H9 (cell line): ENCODE measurements around the gene CD4. TPM values are rescaled to one million over a fixed set of nuclear protein-coding genes. Genes with fewer than 3 reads are reported as not detected.
A peak's percentile ranks its signal among the peaks of the same experiment; 100 is the strongest.

ENCODE experiments used
- DNase-seq: peaks from one replicate; pipeline ENCODE4 v3.0.0-alpha.2; 2017
- H2AFZ ChIP-seq: one replicate; pipeline ENCODE4 v1.6.1; 2013; ENCODE audit warnings: mild to moderate bottlenecking, low read length, control low read depth, moderate library complexity
- H2AK5ac ChIP-seq: 2 replicates; pipeline ENCODE4 v1.6.1; 2013; ENCODE audit warnings: low read length, control low read depth, mixed read lengths; ENCODE audit not compliant: insufficient read length
- H2BK120ac ChIP-seq: one replicate; pipeline ENCODE4 v1.6.1; 2013; ENCODE audit warnings: low read depth, mild to moderate bottlenecking, low read length, control low read depth, inconsistent platforms; ENCODE audit not compliant: poor library complexity, severe bottlenecking
- H2BK12ac ChIP-seq: 2 replicates; pipeline ENCODE4 v1.6.1; 2013; ENCODE audit warnings: low read length, control low read depth, mixed read lengths, low read depth; ENCODE audit not compliant: insufficient read length
- H2BK15ac ChIP-seq: 2 replicates; pipeline ENCODE4 v1.6.1; 2013; ENCODE audit warnings: low read depth, low read length, control low read depth
- H2BK20ac ChIP-seq: one replicate; pipeline ENCODE4 v1.6.1; 2013; ENCODE audit warnings: low read depth, mild to moderate bottlenecking, low read length, control low read depth, inconsistent platforms; ENCODE audit not compliant: poor library complexity, severe bottlenecking
- H2BK5ac ChIP-seq: 2 replicates; pipeline ENCODE4 v1.6.1; 2013; ENCODE audit warnings: low read length, control low read depth, mixed read lengths; ENCODE audit not compliant: insufficient read length
- H3K14ac ChIP-seq: 2 replicates; pipeline ENCODE4 v1.6.1; 2013; ENCODE audit warnings: low read length, control low read depth; ENCODE audit not compliant: insufficient read depth
- H3K18ac ChIP-seq: 2 replicates; pipeline ENCODE4 v1.6.1; 2013; ENCODE audit warnings: low read depth, mild to moderate bottlenecking, mixed read lengths, low read length, control low read depth; ENCODE audit not compliant: insufficient read length
- H3K23ac ChIP-seq: 2 replicates; pipeline ENCODE4 v1.6.1; 2013; ENCODE audit warnings: low read length, control low read depth, mixed read lengths, low read depth; ENCODE audit not compliant: insufficient read length
- H3K23me2 ChIP-seq: 2 replicates; pipeline ENCODE4 v1.6.1; 2013; ENCODE audit warnings: low read depth, mild to moderate bottlenecking, mixed read lengths, low read length, control low read depth; ENCODE audit not compliant: insufficient read length, poor library complexity, severe bottlenecking
- H3K27ac ChIP-seq: 2 replicates; pipeline ENCODE4 v1.5.1; 2013; ENCODE audit warnings: low read length, control low read depth, mixed read lengths, low read depth; ENCODE audit not compliant: insufficient read length
- H3K27me3 ChIP-seq: 2 replicates; pipeline ENCODE4 v1.6.1; 2013; ENCODE audit warnings: low read length, control low read depth, inconsistent platforms; ENCODE audit not compliant: insufficient read depth
- H3K4ac ChIP-seq: 2 replicates; pipeline ENCODE4 v1.6.1; 2013; ENCODE audit warnings: low read depth, mild to moderate bottlenecking, control low read depth, inconsistent platforms, low read length, moderate library complexity
- H3K4me1 ChIP-seq: 2 replicates; pipeline ENCODE4 v1.6.1; 2013; ENCODE audit warnings: low read length, control low read depth, inconsistent platforms; ENCODE audit not compliant: insufficient read depth
- H3K4me2 ChIP-seq: 2 replicates; pipeline ENCODE4 v1.6.1; 2013; ENCODE audit warnings: low read length, control low read depth, mixed read lengths; ENCODE audit not compliant: insufficient read length, insufficient read depth
- H3K56ac ChIP-seq: 2 replicates; pipeline ENCODE4 v1.6.1; 2013; ENCODE audit warnings: low read depth, mild to moderate bottlenecking, mixed read lengths, low read length, control low read depth; ENCODE audit not compliant: insufficient read length
- H3K79me1 ChIP-seq: 2 replicates; pipeline ENCODE4 v1.6.1; 2013; ENCODE audit warnings: low read depth, mild to moderate bottlenecking, moderate library complexity, low read length, control low read depth, inconsistent platforms; ENCODE audit not compliant: insufficient read depth, poor library complexity, severe bottlenecking
- H3K79me2 ChIP-seq: 2 replicates; pipeline ENCODE4 v1.6.1; 2013; ENCODE audit warnings: low read length, control low read depth, inconsistent platforms; ENCODE audit not compliant: insufficient read depth
- H3K9ac ChIP-seq: 2 replicates; pipeline ENCODE4 v1.6.1; 2013; ENCODE audit warnings: low read length, control low read depth, mixed read lengths; ENCODE audit not compliant: insufficient read length; ENCODE audit errors: extremely low read depth
- H3K9me3 ChIP-seq: one replicate; pipeline ENCODE4 v1.6.1; 2013; ENCODE audit warnings: low read depth, low read length, inconsistent platforms; ENCODE audit not compliant: control insufficient read depth
- H3T11ph ChIP-seq: one replicate; pipeline ENCODE4 v1.6.1; 2013; ENCODE audit warnings: mild to moderate bottlenecking, low read length, control low read depth, inconsistent platforms
- H4K20me1 ChIP-seq: one replicate; pipeline ENCODE4 v1.6.1; 2013; ENCODE audit not compliant: control insufficient read depth, insufficient read length, insufficient read depth
- H4K5ac ChIP-seq: 2 replicates; pipeline ENCODE4 v1.6.1; 2013; ENCODE audit warnings: low read depth, mild to moderate bottlenecking, mixed read lengths, low read length, control low read depth; ENCODE audit not compliant: insufficient read length
- H4K8ac ChIP-seq: replicated peaks from 2 replicates; pipeline ENCODE4 v1.6.1; 2013; ENCODE audit warnings: low read length, control low read depth, mixed read lengths, low read depth; ENCODE audit not compliant: insufficient read length
- H4K91ac ChIP-seq: 2 replicates; pipeline ENCODE4 v1.6.1; 2013; ENCODE audit warnings: low read depth, mild to moderate bottlenecking, moderate library complexity, mixed read lengths, low read length, control low read depth; ENCODE audit not compliant: insufficient read length
- H3K27ac Mint-ChIP-seq, 3 experiments: 2 replicates in 2 of 3; 3 replicates in 1 of 3; pipeline ENCODE4 v1.8.0; 2020 to 2021; ENCODE audit warnings: mixed read lengths in 3 of 3, mild to moderate bottlenecking in 1 of 3, moderate library complexity in 1 of 3
- H3K27me3 Mint-ChIP-seq: 2 replicates; pipeline ENCODE4 v1.8.0; 2021; ENCODE audit warnings: low read depth, mild to moderate bottlenecking, moderate library complexity, mixed read lengths
- H3K36me3 Mint-ChIP-seq, 3 experiments: 2 replicates in 2 of 3; 3 replicates in 1 of 3; pipeline ENCODE4 v1.8.0; 2020 to 2021; ENCODE audit warnings: low read depth in 3 of 3, mixed read lengths in 3 of 3; ENCODE audit not compliant: insufficient read depth in 1 of 3
- H3K4me1 Mint-ChIP-seq, 2 experiments: 2 replicates each; pipeline ENCODE4 v1.8.0; 2020; ENCODE audit warnings: mixed read lengths in 2 of 2
- H3K4me3 Mint-ChIP-seq, 2 experiments: 2 replicates in 1 of 2; 3 replicates in 1 of 2; pipeline ENCODE4 v1.8.0; 2020 to 2021; ENCODE audit warnings: mild to moderate bottlenecking in 2 of 2, mixed read lengths in 2 of 2, moderate library complexity in 1 of 2
- H3K9me3 Mint-ChIP-seq, 2 experiments: 2 replicates in 1 of 2; 3 replicates in 1 of 2; pipeline ENCODE4 v1.8.0; 2020; ENCODE audit warnings: mild to moderate bottlenecking in 2 of 2, mixed read lengths in 2 of 2, moderate library complexity in 1 of 2
- CTCF ChIP-seq: fragments of 200-600 bp; sonication (generic); conservative IDR thresholded peaks from 3 replicates; pipeline ENCODE4 v1.8.0; 2021; ENCODE audit warnings: antibody characterized with exemption, mild to moderate bottlenecking
- WGBS: extraction: QIAGEN DNeasy Blood & Tissue Kit; methylation state at CpG from one replicate; pipeline ENCODE4 v1.1.7; 2013; ENCODE audit warnings: missing lambda C conversion rate, low lambda C conversion rate, mixed read lengths; ENCODE audit not compliant: insufficient read length; ENCODE audit errors: extremely low coverage; 5-methylcytosine and 5-hydroxymethylcytosine counted together
- long read RNA-seq: library from polyadenylated mRNA; unstranded; transcript quantifications from one replicate; pipeline ENCODE4 v2.0.0, GENCODE V29; 2020
- total RNA-seq: library from RNA; stranded (reverse); gene quantifications from 2 replicates; pipeline ENCODE4 v1.2.1, GENCODE V29; 2021

CD4 gene
- total RNA-seq, result 0.88 and 1.1 TPM in 2 replicates
- long read RNA-seq, partial matches to known transcripts, result 1 of 1 reads
- long read RNA-seq, other reads (novel, unspliced or antisense), result 0 of 1 reads

DNA sequence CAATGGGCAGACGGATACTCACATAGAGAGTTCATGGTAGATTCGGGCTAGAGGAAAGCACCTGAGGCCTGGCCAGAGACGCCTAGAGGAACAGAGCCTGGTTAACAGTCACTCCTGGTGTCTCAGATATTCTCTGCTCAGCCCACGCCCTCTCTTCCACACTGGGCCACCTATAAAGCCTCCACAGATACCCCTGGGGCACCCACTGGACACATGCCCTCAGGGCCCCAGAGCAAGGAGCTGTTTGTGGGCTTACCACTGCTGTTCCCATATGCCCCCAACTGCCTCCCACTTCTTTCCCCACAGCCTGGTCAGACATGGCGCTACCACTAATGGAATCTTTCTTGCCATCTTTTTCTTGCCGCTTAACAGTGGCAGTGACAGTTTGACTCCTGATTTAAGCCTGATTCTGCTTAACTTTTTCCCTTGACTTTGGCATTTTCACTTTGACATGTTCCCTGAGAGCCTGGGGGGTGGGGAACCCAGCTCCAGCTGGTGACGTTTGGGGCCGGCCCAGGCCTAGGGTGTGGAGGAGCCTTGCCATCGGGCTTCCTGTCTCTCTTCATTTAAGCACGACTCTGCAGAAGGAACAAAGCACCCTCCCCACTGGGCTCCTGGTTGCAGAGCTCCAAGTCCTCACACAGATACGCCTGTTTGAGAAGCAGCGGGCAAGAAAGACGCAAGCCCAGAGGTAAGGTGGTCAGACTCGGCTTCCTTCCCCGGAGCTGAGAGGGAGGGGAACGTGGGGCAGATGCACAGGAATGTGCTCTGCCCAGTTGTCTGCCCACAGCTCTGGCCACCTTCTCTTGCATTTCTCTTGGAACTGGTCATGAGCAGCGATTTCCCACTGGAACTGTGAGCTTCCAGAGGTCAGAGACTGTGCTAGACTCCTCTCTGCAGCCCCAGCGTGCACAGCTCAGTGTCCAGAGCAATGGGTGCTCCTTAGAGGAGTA is at the start of gene CD4:
CD4 (plus strand) TSS at position 557 of the 953 bp plus-strand sequence. CDS start 10,611 bp downstream, outside the sequence.
- peaks cover 29 to 34% of the 10 kb centered on the region in 2 experiments for H3K4me1 Mint-ChIP-seq
- Histone ChIP-seq H2AFZ (no peak within 1 kb of the TSS), H3K4me2 (no peak within 1 kb of the TSS)

More for the DNA sequence above, at the start of gene CD4:
- no peaks in the 10 kb centered on the region; the same call in 1 of the 2 replicates for H3K27me3 ChIP-seq
- H3K79me1 ChIP-seq, result no peaks in the 10 kb centered on the region
- H2AK5ac ChIP-seq, result no peak within 1 kb of the TSS
- no peak within 1 kb of the TSS for H3K14ac ChIP-seq
- no peak within 1 kb of the TSS for H2BK20ac ChIP-seq
- H4K91ac ChIP-seq, result no peak within 1 kb of the TSS
- H3K4me1 ChIP-seq, result peaks cover 5% of the 10 kb centered on the region; the same call in 1 of the 2 replicates
- Mint-ChIP-seq H3K36me3 (no peaks in the 10 kb centered on the region; a peak in 1 of 7 replicates), H3K4me3 (no peak within 1 kb of the TSS), H3K27ac (peak within 1 kb of the TSS in 1 of 3 experiments; percentile 21; a peak in 1 of 7 replicates), H3K9me3 (no peaks in the 10 kb centered on the region), H3K27me3 (peaks cover 23% of the 10 kb centered on the region)
- no peak within 1 kb of the TSS for H3K27ac ChIP-seq
- no peak within 1 kb of the TSS for H3K18ac ChIP-seq
- no peaks in the 10 kb centered on the region for H4K20me1 ChIP-seq
- no peaks in the 10 kb centered on the region for H3K23me2 ChIP-seq
- no peak within 1 kb of the TSS for H2BK5ac ChIP-seq
- H3K4ac ChIP-seq, result no peak within 1 kb of the TSS
- no peak for TF ChIP-seq CTCF
- DNase-seq, result peak; percentile 60
- H3T11ph ChIP-seq, result no peak within 1 kb of the TSS
- H3K23ac ChIP-seq, result no peak within 1 kb of the TSS
- no peak within 1 kb of the TSS for H2BK12ac ChIP-seq
- H3K9ac ChIP-seq, result no peak within 1 kb of the TSS
- H3K79me2 ChIP-seq, result no peaks in the 10 kb centered on the region
- H3K56ac ChIP-seq, result no peak within 1 kb of the TSS
- H4K5ac ChIP-seq, result no peak within 1 kb of the TSS
- H2BK120ac ChIP-seq, result no peak within 1 kb of the TSS
- no CpG with 5 or more reads among the region's 18 CpGs for WGBS
- no peak within 1 kb of the TSS for H2BK15ac ChIP-seq
- no peak within 1 kb of the TSS for H4K8ac ChIP-seq
- no peaks in the 10 kb centered on the region for H3K9me3 ChIP-seq
